Astrocyte (in vitro differentiated cells and primary cell): ENCODE measurements around the gene MRPL20. TPM values are rescaled to one million over a fixed set of nuclear protein-coding genes. Genes with fewer than 3 reads are reported as not detected.
A peak's percentile ranks its signal among the peaks of the same experiment; 100 is the strongest.

Experiments
- DNase-seq: peaks from one replicate; pipeline ENCODE4 v3.0.0-alpha.2; 2010; ENCODE audit warnings: low read depth
- FAIRE-seq: peaks from 2 replicates; lab custom pipeline; 2011; peaks lifted over from hg19 to GRCh38; lab: Jason Lieb, UNC
- H2AFZ ChIP-seq: 2 replicates; pipeline ENCODE4 v1.6.0; 2012; ENCODE audit warnings: low read depth, low read length, inconsistent platforms
- H3K27ac ChIP-seq: 2 replicates; pipeline ENCODE4 v1.5.1; 2011; ENCODE audit warnings: low read depth, low read length, inconsistent platforms
- H3K27me3 ChIP-seq: 2 replicates; pipeline ENCODE4 v1.6.0; 2011; ENCODE audit warnings: low read length, inconsistent platforms; ENCODE audit not compliant: insufficient read depth
- H3K36me3 ChIP-seq: 2 replicates; pipeline ENCODE4 v1.5.1; 2011; ENCODE audit warnings: low read length, inconsistent platforms; ENCODE audit not compliant: insufficient read depth
- H3K4me1 ChIP-seq: 2 replicates; pipeline ENCODE4 v1.5.1; 2011; ENCODE audit warnings: low read length, inconsistent platforms; ENCODE audit not compliant: insufficient read depth
- H3K4me2 ChIP-seq: 2 replicates; pipeline ENCODE4 v1.6.0; 2012; ENCODE audit warnings: low read length, inconsistent platforms
- H3K4me3 ChIP-seq: 2 replicates; pipeline ENCODE4 v1.5.1; 2011; ENCODE audit warnings: low read depth, mild to moderate bottlenecking, low read length, inconsistent platforms; ENCODE audit not compliant: insufficient read depth
- H3K79me2 ChIP-seq: 2 replicates; pipeline ENCODE4 v1.6.0; 2012; ENCODE audit warnings: mild to moderate bottlenecking, low read length, inconsistent platforms; ENCODE audit not compliant: insufficient read depth
- H3K9ac ChIP-seq: 2 replicates; pipeline ENCODE4 v1.6.0; 2012; ENCODE audit warnings: mild to moderate bottlenecking, low read length, inconsistent platforms
- H3K9me3 ChIP-seq: 2 replicates; pipeline ENCODE4 v1.5.1; 2012; ENCODE audit warnings: low read depth, mild to moderate bottlenecking, low read length, inconsistent platforms; ENCODE audit not compliant: insufficient read depth
- H4K20me1 ChIP-seq: 2 replicates; pipeline ENCODE4 v1.6.0; 2012; ENCODE audit warnings: low read length, inconsistent platforms; ENCODE audit not compliant: insufficient read depth
- H3K27ac Mint-ChIP-seq: one replicate; pipeline ENCODE4 v1.8.0; 2021; ENCODE audit warnings: mild to moderate bottlenecking, mixed read lengths; ENCODE audit not compliant: unreplicated experiment
- H3K27me3 Mint-ChIP-seq: one replicate; pipeline ENCODE4 v1.8.0; 2021; ENCODE audit warnings: low read depth, mixed read lengths; ENCODE audit not compliant: unreplicated experiment
- H3K36me3 Mint-ChIP-seq: one replicate; pipeline ENCODE4 v1.8.0; 2021; ENCODE audit warnings: low read depth, mixed read lengths; ENCODE audit not compliant: unreplicated experiment
- H3K4me1 Mint-ChIP-seq: one replicate; pipeline ENCODE4 v1.8.0; 2021; ENCODE audit warnings: low read depth, mixed read lengths; ENCODE audit not compliant: unreplicated experiment
- H3K4me3 Mint-ChIP-seq: one replicate; pipeline ENCODE4 v1.8.0; 2021; ENCODE audit warnings: mild to moderate bottlenecking, moderate library complexity, mixed read lengths; ENCODE audit not compliant: unreplicated experiment
- H3K9me3 Mint-ChIP-seq: one replicate; pipeline ENCODE4 v1.8.0; 2021; ENCODE audit warnings: mild to moderate bottlenecking, mixed read lengths; ENCODE audit not compliant: unreplicated experiment
- EZH2 ChIP-seq: IDR thresholded peaks from 2 replicates; pipeline ENCODE4 v1.6.1; 2012; ENCODE audit warnings: mild to moderate bottlenecking, low read length, inconsistent platforms; ENCODE audit not compliant: insufficient read depth
- total RNA-seq: library from RNA; stranded (reverse); gene quantifications from 2 replicates; pipeline ENCODE4 v1.2.1, GENCODE V29; 2021
- TF ChIP-seq, protein P1 (sequence below): IDR thresholded peaks from 2 replicates; pipeline ENCODE4 v1.5.1; 2011; ENCODE audit warnings: low read depth, mild to moderate bottlenecking, inconsistent platforms, low read length, moderate library complexity; ENCODE audit not compliant: insufficient read depth

Gene MRPL20
- total RNA-seq, 1 donor from 2014 or later = 88.5 TPM

- Histone ChIP-seq H3K79me2 (peaks cover 15% of the 10 kb centered on the region), H3K27ac (peak overlapping the region; percentile 96), H4K20me1 (peaks cover 9% of the 10 kb centered on the region), H2AFZ (peak overlapping the region; percentile 61), H3K4me3 (no peak overlapping the region), H3K9ac (peak overlapping the region; percentile 47), H3K36me3 (no peaks in the 10 kb centered on the region), H3K27me3 (no peaks in the 10 kb centered on the region), H3K4me2 (peak overlapping the region; percentile 97), H3K4me1 (peaks cover 45% of the 10 kb centered on the region), H3K9me3 (peaks cover 3% of the 10 kb centered on the region)
- DNase-seq (peak; percentile 78), FAIRE-seq (peak; percentile 17)
- peak overlapping the region; percentile 81 for H3K27ac Mint-ChIP-seq
- TF ChIP-seq, protein P1, sequence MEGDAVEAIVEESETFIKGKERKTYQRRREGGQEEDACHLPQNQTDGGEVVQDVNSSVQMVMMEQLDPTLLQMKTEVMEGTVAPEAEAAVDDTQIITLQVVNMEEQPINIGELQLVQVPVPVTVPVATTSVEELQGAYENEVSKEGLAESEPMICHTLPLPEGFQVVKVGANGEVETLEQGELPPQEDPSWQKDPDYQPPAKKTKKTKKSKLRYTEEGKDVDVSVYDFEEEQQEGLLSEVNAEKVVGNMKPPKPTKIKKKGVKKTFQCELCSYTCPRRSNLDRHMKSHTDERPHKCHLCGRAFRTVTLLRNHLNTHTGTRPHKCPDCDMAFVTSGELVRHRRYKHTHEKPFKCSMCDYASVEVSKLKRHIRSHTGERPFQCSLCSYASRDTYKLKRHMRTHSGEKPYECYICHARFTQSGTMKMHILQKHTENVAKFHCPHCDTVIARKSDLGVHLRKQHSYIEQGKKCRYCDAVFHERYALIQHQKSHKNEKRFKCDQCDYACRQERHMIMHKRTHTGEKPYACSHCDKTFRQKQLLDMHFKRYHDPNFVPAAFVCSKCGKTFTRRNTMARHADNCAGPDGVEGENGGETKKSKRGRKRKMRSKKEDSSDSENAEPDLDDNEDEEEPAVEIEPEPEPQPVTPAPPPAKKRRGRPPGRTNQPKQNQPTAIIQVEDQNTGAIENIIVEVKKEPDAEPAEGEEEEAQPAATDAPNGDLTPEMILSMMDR = no peak
- no peak for TF ChIP-seq EZH2
- H3K36me3 Mint-ChIP-seq = peaks cover 4% of the 10 kb centered on the region
- H3K27me3 Mint-ChIP-seq = no peaks in the 10 kb centered on the region
- H3K4me1 Mint-ChIP-seq = peaks cover 24% of the 10 kb centered on the region
- peak overlapping the region; percentile 77 for H3K4me3 Mint-ChIP-seq
- H3K9me3 Mint-ChIP-seq = no peaks in the 10 kb centered on the region
These were observed 45.1 kb downstream of the MRPL20 start for GRCh38 chr1:1361982-1362423.

GRCh38 chr1:1361233-1361981 is 45.7 kb downstream of the MRPL20 start:
- no peak for DNase-seq

DNA sequence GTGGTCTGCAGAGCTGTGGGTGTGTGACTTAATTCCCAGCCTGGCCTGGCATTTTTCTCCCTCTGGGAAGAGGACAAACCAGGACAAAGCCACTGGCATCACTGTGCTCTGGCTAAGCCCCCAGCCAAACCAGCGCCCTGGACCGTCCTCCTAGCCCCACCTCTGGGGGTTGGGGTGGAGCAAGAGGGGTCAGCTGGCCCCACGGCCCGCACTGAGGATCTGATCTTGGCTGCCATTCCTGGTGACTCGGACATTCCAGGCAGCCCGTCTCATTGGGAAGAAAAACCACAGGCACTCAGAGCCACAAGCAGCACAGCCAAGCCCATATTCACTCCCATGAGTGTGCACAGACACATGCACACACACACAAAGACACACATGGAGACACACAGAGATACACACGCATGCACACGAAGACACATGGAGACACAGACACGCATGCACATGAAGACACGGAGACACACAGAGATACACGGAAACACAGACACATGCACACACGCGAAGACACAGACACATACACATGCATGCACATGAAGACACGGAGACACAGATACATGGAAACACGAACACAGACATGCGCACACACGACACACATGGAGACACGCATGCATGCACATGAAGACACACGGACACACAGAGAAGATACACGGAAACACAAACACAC is 46.5 kb downstream of the MRPL20 start:
- Histone ChIP-seq H2AFZ (no peak overlapping the region), H3K36me3 (no peaks in the 10 kb centered on the region), H3K79me2 (peaks cover 24% of the 10 kb centered on the region), H3K4me1 (peaks cover 49% of the 10 kb centered on the region), H3K27me3 (no peaks in the 10 kb centered on the region), H3K4me3 (peak overlapping the region; percentile 8), H3K4me2 (peak overlapping the region; percentile 97), H4K20me1 (peaks cover 13% of the 10 kb centered on the region), H3K27ac (peak overlapping the region; percentile 96), H3K9ac (peak overlapping the region; percentile 95), H3K9me3 (no peaks in the 10 kb centered on the region)
- Mint-ChIP-seq H3K9me3 (no peaks in the 10 kb centered on the region), H3K4me1 (peaks cover 24% of the 10 kb centered on the region), H3K36me3 (peaks cover 4% of the 10 kb centered on the region), H3K27me3 (no peaks in the 10 kb centered on the region), H3K4me3 (peak overlapping the region; percentile 17), H3K27ac (peak overlapping the region; percentile 81)
- TF ChIP-seq, protein P1 = no peak
- no peak for TF ChIP-seq EZH2
- FAIRE-seq (peak; percentile 41), DNase-seq (peak; percentile 95)

More at GRCh38 chr1:1361233-1361981, 45.7 kb downstream of the MRPL20 start:
- peak overlapping the region; percentile 96 for H3K27ac ChIP-seq
- H2AFZ ChIP-seq = peak overlapping the region; percentile 61
- no peak for FAIRE-seq
- H3K27ac Mint-ChIP-seq = peak overlapping the region; percentile 81
- H3K27me3 ChIP-seq = no peaks in the 10 kb centered on the region
- peaks cover 13% of the 10 kb centered on the region for H4K20me1 ChIP-seq
- peak overlapping the region; percentile 47 for H3K9ac ChIP-seq
- TF ChIP-seq EZH2 = no peak
- no peaks in the 10 kb centered on the region for H3K36me3 ChIP-seq
- H3K4me1 Mint-ChIP-seq = peaks cover 24% of the 10 kb centered on the region
- H3K4me3 Mint-ChIP-seq = no peak overlapping the region
- H3K79me2 ChIP-seq = peaks cover 19% of the 10 kb centered on the region
- peak overlapping the region; percentile 97 for H3K4me2 ChIP-seq
- H3K9me3 ChIP-seq = no peaks in the 10 kb centered on the region
- H3K36me3 Mint-ChIP-seq = peaks cover 4% of the 10 kb centered on the region
- peaks cover 49% of the 10 kb centered on the region for H3K4me1 ChIP-seq
- no peaks in the 10 kb centered on the region for H3K9me3 Mint-ChIP-seq
- H3K27me3 Mint-ChIP-seq = no peaks in the 10 kb centered on the region
- no peak overlapping the region for H3K4me3 ChIP-seq
